Fibroblast of villous mesenchyme (primary cell): ENCODE results near the gene ABHD17C. TPM values are rescaled to one million over a fixed set of nuclear protein-coding genes. Genes with fewer than 3 reads are reported as not detected.

Experiments
- DNase-seq: peaks from one replicate; pipeline ENCODE4 v3.0.0-alpha.2; 2010; ENCODE audit warnings: low read depth
- H3K4me3 ChIP-seq: 2 replicates; pipeline ENCODE4 v1.5.1; 2011; ENCODE audit warnings: low read depth, mild to moderate bottlenecking, low read length
- total RNA-seq: library from RNA; depleted of rRNA; stranded (reverse); fragments of >200 nt; gene quantifications from 2 replicates; pipeline ENCODE4 v1.2.3, GENCODE V29; 2012
- TF ChIP-seq, protein P1 (sequence below): IDR thresholded peaks from 2 replicates; pipeline ENCODE4 v1.5.1; 2012; ENCODE audit warnings: low read depth, mild to moderate bottlenecking, low read length; ENCODE audit not compliant: insufficient read depth

Gene ABHD17C
- total RNA-seq, 1 donor = 12.1 TPM

DNA sequence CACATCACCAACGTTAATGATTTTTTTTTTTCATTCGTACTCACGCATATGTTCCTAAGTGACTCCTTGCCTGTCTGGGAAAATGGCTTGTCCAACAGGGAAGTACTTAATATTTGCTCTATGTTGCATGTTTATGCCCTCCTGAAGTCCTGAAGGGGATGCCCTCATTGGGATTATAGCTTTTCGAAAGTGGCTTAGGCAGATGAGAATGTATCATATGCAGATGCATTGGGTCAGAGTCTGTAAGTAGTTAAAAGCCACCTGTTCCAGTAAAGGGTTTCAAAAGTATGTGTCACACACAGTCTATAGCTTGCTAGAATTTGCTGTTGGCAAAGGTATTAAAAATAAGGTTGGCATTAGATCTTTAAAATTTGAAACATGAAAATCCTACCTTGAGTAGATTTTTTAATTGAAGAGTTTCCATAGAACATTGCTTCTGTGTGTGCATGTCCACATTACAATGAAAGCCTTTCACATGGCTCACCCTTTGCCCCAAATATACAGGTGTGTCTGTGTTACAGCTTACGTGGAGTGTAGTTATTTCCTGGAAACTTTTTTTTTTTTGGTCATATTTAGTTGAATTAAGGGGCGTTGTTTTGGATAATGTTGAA is 2.1 kb downstream of the ABHD17C start:
- H3K4me3 ChIP-seq = peak overlapping the region; percentile 74
- TF ChIP-seq, protein P1, sequence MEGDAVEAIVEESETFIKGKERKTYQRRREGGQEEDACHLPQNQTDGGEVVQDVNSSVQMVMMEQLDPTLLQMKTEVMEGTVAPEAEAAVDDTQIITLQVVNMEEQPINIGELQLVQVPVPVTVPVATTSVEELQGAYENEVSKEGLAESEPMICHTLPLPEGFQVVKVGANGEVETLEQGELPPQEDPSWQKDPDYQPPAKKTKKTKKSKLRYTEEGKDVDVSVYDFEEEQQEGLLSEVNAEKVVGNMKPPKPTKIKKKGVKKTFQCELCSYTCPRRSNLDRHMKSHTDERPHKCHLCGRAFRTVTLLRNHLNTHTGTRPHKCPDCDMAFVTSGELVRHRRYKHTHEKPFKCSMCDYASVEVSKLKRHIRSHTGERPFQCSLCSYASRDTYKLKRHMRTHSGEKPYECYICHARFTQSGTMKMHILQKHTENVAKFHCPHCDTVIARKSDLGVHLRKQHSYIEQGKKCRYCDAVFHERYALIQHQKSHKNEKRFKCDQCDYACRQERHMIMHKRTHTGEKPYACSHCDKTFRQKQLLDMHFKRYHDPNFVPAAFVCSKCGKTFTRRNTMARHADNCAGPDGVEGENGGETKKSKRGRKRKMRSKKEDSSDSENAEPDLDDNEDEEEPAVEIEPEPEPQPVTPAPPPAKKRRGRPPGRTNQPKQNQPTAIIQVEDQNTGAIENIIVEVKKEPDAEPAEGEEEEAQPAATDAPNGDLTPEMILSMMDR = no peak
- no peak for DNase-seq

DNA sequence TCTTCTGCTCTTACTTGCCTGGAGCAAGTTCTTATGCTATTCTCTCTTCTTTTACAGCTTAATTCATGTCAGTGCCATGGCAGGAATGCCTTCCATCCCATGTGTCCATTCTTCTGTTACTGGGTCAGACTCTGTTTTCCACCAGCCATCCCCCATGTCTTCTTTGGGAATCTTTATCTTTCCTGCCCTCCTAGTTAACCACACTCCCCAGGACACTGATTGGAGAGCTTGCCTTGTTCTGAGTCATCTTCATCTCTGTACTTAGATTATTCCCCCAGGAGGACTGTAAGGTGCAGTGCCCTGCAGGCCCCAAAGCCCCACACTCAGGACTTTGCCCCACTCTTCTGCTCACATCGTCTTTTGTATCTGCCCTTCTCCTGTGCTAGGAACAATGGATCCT is 3.6 kb downstream of the ABHD17C start:
- H3K4me3 ChIP-seq = no peak overlapping the region
- TF ChIP-seq, protein P1 = no peak
- peak; percentile 17 for DNase-seq

GRCh38 chr15:80699981-80700380 is 4.9 kb downstream of the ABHD17C start:
- TF ChIP-seq, protein P1 = no peak

GRCh38 chr15:80701676-80702311 is 6.7 kb downstream of the ABHD17C start:
- H3K4me3 ChIP-seq = no peak overlapping the region
- DNase-seq = no peak
- TF ChIP-seq, protein P1 = no peak

More at GRCh38 chr15:80699981-80700380, 4.9 kb downstream of the ABHD17C start:
- DNase-seq = no peak
- H3K4me3 ChIP-seq = no peak overlapping the region

DNA sequence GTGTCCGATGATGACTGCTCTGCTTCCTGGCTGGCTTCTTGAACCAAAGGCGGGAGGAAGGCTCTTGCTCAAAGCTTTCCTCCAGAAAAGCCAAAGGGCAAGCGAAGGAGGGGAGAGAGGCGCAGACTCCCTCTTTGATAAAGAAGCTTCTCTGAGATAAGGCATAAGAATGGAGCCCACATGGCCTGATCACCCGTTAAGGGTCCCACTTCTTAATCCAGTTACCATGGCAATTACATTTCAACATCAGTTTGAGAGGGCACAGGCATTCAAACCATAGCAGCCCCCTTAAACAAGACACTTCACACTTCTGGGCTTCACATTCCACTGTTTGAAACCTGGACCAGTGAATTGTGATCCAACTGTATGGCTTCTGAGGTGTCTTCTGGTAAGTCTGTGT is 8.0 kb downstream of the ABHD17C start:
- TF ChIP-seq, protein P1 = no peak
- no peak overlapping the region for H3K4me3 ChIP-seq
- DNase-seq = peak; percentile 28

DNA sequence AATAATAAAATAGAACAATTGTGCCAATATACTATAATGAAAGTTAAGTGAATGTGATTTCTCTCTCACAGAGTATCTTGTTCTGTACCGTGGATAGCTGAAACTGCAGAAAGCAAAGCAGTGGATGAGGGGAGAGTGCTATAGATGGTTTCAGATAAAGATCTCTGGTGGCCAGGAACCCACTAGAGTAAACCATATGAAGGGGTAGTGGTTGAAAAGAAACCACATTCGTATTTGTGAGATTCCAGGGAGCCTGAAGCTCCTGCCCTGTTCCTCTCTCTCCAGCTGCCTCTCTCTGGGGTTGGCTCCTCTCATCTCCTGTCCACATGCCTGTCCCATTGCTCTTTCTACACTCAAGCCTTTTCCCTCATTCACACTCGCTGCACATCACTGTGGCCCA is 8.9 kb downstream of the ABHD17C start:
- no peak overlapping the region for H3K4me3 ChIP-seq
- TF ChIP-seq, protein P1 = no peak
- no peak for DNase-seq
